RWPE1 (cell line): ENCODE data around the gene AHCTF1.
"Not testable (repeated sequence)": the region's sequence is repeated elsewhere in the genome, so short reads cannot be mapped to it uniquely, and the experiment has no call there.

Experiments used
- CTCF ChIA-PET: fragments of 350-600 bp; sonication (Branson Sonifier 250); formaldehyde crosslinking; extraction: SDS; loops from one replicate; lab custom pipeline; 2021; lab: Yijun Ruan, JAX
- POLR2A ChIA-PET: fragments of 400-600 bp; formaldehyde crosslinking; extraction: SDS; loops from one replicate; lab custom pipeline; 2020; ENCODE audit warnings: antibody characterized with exemption; ENCODE audit not compliant: low non-redundant PET; lab: Yijun Ruan, JAX
- DNase-seq: peaks from one replicate; pipeline ENCODE4 v3.0.0; 2012; ENCODE audit warnings: low spot score
- H3K27ac ChIP-seq: fragments of 450-650 bp; 2 replicates; pipeline ENCODE4 v1.5.1; 2017
- TF ChIP-seq, protein P1 (sequence below): fragments of 450-650 bp; conservative IDR thresholded peaks from 2 replicates; pipeline ENCODE4 v1.5.1; 2017; ENCODE audit warnings: low read depth, mild to moderate bottlenecking

AHCTF1 gene

DNA sequence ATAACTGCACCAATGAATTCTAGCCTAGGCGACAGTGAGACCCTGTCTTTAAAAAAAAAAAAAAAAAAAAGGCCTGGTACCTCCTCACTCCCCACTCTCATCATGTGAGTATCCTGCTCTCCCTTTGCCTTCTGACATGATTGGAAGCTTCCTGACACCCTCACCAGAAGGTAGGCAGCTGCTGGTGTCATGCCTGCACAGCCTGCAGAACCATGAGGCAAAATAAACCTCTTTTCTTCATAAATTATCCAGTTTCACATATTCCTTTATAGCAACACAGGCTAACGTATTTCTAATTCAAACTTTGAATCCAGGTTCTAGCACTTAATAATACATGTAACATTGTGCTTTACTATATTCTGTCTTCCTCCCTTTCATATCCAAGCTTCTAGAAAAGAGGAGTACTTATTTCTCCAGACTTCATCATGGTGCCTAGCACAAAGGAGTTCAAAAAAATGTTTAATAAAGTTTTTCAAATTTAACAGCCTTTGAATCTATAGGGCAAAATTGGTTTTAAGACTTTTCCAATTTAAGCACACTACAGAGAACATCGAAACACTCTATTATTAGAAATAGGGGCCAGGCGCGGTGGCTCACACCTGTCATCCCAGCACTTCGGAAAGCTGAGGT is 5.6 kb downstream of the AHCTF1 start:
- ChIA-PET POLR2A (no interaction called here), CTCF (no interaction called here)
- DNase-seq: no peak
- H3K27ac ChIP-seq: no peak overlapping the region
- TF ChIP-seq, protein P1, sequence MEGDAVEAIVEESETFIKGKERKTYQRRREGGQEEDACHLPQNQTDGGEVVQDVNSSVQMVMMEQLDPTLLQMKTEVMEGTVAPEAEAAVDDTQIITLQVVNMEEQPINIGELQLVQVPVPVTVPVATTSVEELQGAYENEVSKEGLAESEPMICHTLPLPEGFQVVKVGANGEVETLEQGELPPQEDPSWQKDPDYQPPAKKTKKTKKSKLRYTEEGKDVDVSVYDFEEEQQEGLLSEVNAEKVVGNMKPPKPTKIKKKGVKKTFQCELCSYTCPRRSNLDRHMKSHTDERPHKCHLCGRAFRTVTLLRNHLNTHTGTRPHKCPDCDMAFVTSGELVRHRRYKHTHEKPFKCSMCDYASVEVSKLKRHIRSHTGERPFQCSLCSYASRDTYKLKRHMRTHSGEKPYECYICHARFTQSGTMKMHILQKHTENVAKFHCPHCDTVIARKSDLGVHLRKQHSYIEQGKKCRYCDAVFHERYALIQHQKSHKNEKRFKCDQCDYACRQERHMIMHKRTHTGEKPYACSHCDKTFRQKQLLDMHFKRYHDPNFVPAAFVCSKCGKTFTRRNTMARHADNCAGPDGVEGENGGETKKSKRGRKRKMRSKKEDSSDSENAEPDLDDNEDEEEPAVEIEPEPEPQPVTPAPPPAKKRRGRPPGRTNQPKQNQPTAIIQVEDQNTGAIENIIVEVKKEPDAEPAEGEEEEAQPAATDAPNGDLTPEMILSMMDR: no peak

DNA sequence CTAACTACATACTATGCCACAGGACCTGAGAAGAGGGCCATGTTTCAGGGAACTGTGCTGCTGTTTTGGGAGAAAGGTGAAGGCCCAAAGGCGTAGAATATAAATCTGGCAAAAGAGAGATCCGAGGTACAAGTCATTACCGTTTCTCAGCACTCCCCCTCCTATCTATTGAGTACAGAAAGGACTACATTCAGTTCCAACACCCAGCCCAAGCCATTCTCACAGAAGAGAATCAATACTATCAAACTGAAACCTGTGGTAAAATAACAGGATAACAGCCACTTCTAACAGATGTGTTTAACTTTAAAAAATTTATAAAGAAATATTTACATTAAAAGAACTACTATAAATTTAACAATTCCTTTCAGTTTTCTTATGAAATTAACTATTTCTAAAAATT is 7.8 kb downstream of the AHCTF1 start:
- POLR2A ChIA-PET: no interaction called here
- TF ChIP-seq, protein P1: no peak
- CTCF ChIA-PET: no interaction called here
- H3K27ac ChIP-seq: no peak overlapping the region
- DNase-seq: no peak

DNA sequence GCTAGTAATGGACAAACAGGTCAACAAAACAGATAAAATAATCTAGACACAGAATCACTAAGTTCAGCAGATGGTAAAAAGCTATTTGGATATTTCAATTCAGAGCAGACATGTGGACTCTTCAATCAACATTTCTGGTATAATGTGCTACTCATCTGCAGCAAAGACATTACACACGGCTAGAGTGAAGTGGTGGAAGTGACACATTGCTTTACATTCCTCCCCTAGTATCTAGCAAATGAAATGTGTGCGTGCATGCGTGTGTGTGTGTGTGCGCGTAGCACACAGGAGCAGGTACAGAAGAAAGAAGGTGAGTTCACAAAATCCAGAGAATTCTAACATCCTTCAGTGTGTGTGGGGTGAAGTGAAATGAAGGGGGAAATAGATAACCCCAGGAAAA is 8.3 kb downstream of the AHCTF1 start:
- H3K27ac ChIP-seq: no peak overlapping the region
- CTCF ChIA-PET: no interaction called here
- POLR2A ChIA-PET: no interaction called here
- TF ChIP-seq, protein P1: no peak
- no peak for DNase-seq

DNA sequence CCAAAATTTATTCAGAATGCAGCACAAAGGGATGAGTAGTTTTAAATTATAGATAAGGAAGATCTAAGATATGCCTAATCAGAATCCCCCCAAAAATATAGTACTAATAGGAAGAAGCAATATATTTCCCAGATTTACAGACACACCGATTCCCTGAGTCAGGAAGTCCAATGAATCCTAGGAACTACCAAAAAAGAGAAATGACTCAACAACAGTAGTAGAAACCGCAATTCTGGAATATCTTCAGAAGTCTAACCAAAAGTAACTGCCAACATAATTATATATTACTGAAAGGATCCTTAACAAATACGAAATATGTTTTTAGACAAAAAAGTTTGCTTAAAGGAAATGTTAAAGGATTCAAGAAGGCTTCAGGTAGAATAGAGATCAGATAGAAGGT is 10.3 kb downstream of the AHCTF1 start:
- TF ChIP-seq, protein P1: no peak
- ChIA-PET POLR2A (no interaction called here), CTCF (no interaction called here)
- no peak for DNase-seq
- H3K27ac ChIP-seq: no peak overlapping the region

DNA sequence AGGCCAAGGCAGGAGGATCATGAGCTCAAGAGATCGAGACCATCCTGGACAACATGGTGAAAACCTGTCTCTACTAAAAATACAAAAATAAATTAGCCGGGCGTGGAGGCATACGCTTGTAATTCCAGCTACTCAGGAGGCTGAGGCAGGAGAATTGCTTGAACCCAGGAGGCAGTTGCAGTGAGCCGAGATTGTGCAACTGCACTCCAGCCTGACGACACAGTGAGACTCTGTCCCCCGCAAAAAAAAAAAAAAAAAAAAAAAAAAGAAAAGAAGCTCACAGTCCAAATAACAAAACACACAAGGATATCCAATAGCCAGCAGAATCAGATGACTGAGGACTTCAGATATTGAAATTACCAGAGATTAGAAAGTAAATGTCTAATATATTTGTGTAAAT is 11.8 kb downstream of the AHCTF1 start:
- POLR2A ChIA-PET: interaction anchor here (0.6 kb wide), 1 partner anchor 158 kb away, joined by 4 read pairs; no protein-coding TSS in a partner anchor
- no peak for DNase-seq
- CTCF ChIA-PET: interaction anchor here (0.6 kb wide), 1 partner anchor 567 kb away, joined by 3 read pairs; no protein-coding TSS in a partner anchor
- TF ChIP-seq, protein P1: no peak
- no peak overlapping the region for H3K27ac ChIP-seq

DNA sequence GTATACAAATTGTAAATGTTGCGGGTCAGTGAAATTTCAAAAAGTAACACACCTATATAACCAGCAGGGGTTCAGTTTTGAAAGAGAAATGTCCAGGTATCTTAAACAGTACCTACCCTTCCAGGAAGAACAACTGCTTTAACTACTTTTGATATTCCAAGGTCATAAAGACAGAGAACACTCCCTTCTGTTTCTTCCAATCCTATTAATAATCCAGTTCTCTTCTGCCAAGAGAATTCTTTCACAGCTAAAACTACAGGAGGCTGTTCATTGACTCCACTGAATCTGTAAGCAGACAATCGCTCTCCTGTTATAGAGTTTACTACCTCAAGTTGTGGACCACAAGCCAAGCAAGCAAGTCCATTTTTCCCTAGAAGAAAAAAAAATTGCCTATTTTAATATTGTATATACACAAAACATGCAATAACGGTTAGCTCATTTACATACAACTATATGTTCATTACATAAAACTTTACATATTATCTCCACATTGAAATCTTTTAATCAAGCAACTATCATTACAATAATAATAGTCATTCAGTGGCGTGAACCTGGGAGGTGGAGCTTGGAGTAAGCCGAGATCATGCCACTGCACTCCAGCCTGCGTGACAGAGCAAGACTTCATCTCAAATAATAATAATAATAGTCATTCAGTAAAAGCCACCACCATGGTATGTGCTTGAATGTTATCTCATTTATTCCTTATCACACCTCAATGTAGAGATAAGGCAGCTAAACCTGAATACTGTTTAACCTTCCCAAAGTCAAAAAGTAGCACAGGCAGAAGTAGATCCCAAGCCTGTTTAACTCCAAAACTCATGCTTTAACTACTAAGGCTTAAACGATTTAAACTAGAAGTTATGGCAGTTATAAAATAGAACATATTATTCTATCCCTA is 15.5 kb downstream of the AHCTF1 start:
- POLR2A ChIA-PET, CTCF ChIA-PET, H3K27ac ChIP-seq, DNase-seq: not testable (repeated sequence)

DNA sequence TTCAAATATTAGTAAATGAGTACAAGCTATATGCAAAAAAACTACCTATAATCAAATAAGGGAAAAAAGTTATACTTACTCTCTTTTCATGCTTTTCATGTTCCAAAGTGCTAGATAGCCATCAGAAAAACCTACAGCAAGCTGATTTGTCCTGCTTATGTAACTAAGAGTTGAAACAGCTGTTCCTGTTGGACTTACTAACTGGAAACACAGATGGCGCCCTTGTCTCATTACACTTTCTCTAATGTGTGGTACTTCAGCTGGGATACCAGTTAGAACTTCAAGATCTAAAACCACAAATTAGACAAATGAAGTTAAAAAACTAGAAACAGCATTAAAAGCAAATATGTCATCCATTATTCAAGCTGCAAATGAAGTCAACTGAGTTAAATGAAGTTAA is 24.3 kb downstream of the AHCTF1 start:
- POLR2A ChIA-PET: no interaction called here
- CTCF ChIA-PET: interaction anchor here (0.6 to 0.7 kb wide), 2 partner anchors 17 to 154 kb away, joined by 3 read pairs; no protein-coding TSS in a partner anchor
- no peak for DNase-seq
- TF ChIP-seq, protein P1: peak; percentile 51
- H3K27ac ChIP-seq: no peak overlapping the region
